CD14-positive monocyte (primary cell): ENCODE measurements around the gene TBC1D22A. TPM values are rescaled to one million over a fixed set of nuclear protein-coding genes. Genes with fewer than 3 reads are reported as not detected.

Source experiments
- DNase-seq, 3 donors: peaks; one replicate each; pipeline ENCODE4 v3.0.0-alpha.2; 2011 to 2022
- H2AFZ ChIP-seq: 2 replicates; pipeline ENCODE4 v1.6.0; 2012; ENCODE audit warnings: mild to moderate bottlenecking, low read depth, low read length, inconsistent platforms; ENCODE audit not compliant: insufficient read depth, poor library complexity, severe bottlenecking
- H3K27ac ChIP-seq, 2 donors: 1 replicate in 1 of 2; 2 replicates in 1 of 2; pipeline ENCODE4 v1.5.1; 2012 to 2013; ENCODE audit warnings: low read length in 2 of 2, control low read depth in 1 of 2, inconsistent platforms in 1 of 2, low read depth in 1 of 2, mild to moderate bottlenecking in 1 of 2
- H3K27me3 ChIP-seq, 2 donors: one replicate each; pipeline versions ENCODE4 v1.6.0 to v1.6.1; 2011 to 2013; ENCODE audit warnings: low read length in 2 of 2; ENCODE audit not compliant: control insufficient read depth in 2 of 2, insufficient read depth in 2 of 2
- H3K36me3 ChIP-seq, 2 donors: replicated peaks in 1 of 2; 1 replicate in 1 of 2; 2 replicates in 1 of 2; pipeline versions ENCODE4 v1.5.1 to v1.6.1; 2012 to 2013; ENCODE audit warnings: low read length in 2 of 2, control low read depth in 1 of 2, inconsistent platforms in 1 of 2, mild to moderate bottlenecking in 1 of 2; ENCODE audit not compliant: insufficient read depth in 2 of 2, control insufficient read depth in 1 of 2
- H3K4me1 ChIP-seq, 2 donors: 1 replicate in 1 of 2; 2 replicates in 1 of 2; pipeline versions ENCODE4 v1.5.1 to v1.6.1; 2012 to 2013; ENCODE audit warnings: low read length in 2 of 2, control low read depth in 1 of 2, inconsistent platforms in 1 of 2, mild to moderate bottlenecking in 1 of 2, moderate library complexity in 1 of 2; ENCODE audit not compliant: insufficient read depth in 2 of 2, control insufficient read depth in 1 of 2
- H3K4me2 ChIP-seq: replicated peaks from 2 replicates; pipeline ENCODE3; 2012; ENCODE audit warnings: low read length, moderate library complexity, mild to moderate bottlenecking; ENCODE audit not compliant: poor library complexity, severe bottlenecking; ENCODE audit errors: extremely low read depth
- H3K4me3 ChIP-seq, 3 experiments: fragments of 200-600 bp in 1 of 3; sonication (generic) in 1 of 3; replicated peaks in 1 of 3; 1 replicate in 2 of 3; 2 replicates in 1 of 3; pipeline ENCODE4 v1.5.1; 2011 to 2013; ENCODE audit warnings: low read length in 3 of 3, mild to moderate bottlenecking in 3 of 3, control low read depth in 2 of 3, low read depth in 2 of 3, inconsistent platforms in 1 of 3, moderate library complexity in 1 of 3
- H3K79me2 ChIP-seq: 2 replicates; pipeline ENCODE4 v1.6.0; 2012; ENCODE audit warnings: mild to moderate bottlenecking, control low read depth, inconsistent platforms, low read length, moderate library complexity; ENCODE audit not compliant: insufficient read depth
- H3K9ac ChIP-seq: 2 replicates; pipeline ENCODE4 v1.6.0; 2017; ENCODE audit warnings: low read length, mild to moderate bottlenecking; ENCODE audit not compliant: insufficient read depth, poor library complexity, severe bottlenecking
- H3K9me3 ChIP-seq, 2 donors: replicated peaks in 1 of 2; 1 replicate in 1 of 2; 2 replicates in 1 of 2; pipeline versions ENCODE4 v1.5.1 to v1.6.1; 2012 to 2013; ENCODE audit warnings: low read length in 2 of 2, control low read depth in 1 of 2; ENCODE audit not compliant: control insufficient read depth in 1 of 2, insufficient read depth in 1 of 2
- H4K20me1 ChIP-seq: 2 replicates; pipeline ENCODE4 v1.6.0; 2012; ENCODE audit warnings: mild to moderate bottlenecking, low read length, control low read depth, moderate library complexity; ENCODE audit not compliant: insufficient read depth
- H3K27ac Mint-ChIP-seq, 7 donors: one replicate each; pipeline ENCODE4 v1.8.0; 2020; ENCODE audit warnings: mild to moderate bottlenecking in 7 of 7, mixed read lengths in 7 of 7, moderate library complexity in 6 of 7, inconsistent platforms in 2 of 7
- H3K27me3 Mint-ChIP-seq, 3 donors: one replicate each; pipeline ENCODE4 v1.8.0; 2021 to 2022; ENCODE audit warnings: low read depth in 3 of 3, mild to moderate bottlenecking in 3 of 3, mixed read lengths in 3 of 3, moderate library complexity in 3 of 3, inconsistent platforms in 1 of 3
- H3K36me3 Mint-ChIP-seq, 2 donors: one replicate each; pipeline ENCODE4 v1.8.0; 2020; ENCODE audit warnings: mixed read lengths in 2 of 2, inconsistent platforms in 1 of 2, mild to moderate bottlenecking in 1 of 2
- H3K4me1 Mint-ChIP-seq: one replicate; pipeline ENCODE4 v1.8.0; 2020; ENCODE audit warnings: mild to moderate bottlenecking, mixed read lengths
- H3K4me3 Mint-ChIP-seq, 2 donors: one replicate each; pipeline ENCODE4 v1.8.0; 2020; ENCODE audit warnings: mild to moderate bottlenecking in 2 of 2, mixed read lengths in 2 of 2, moderate library complexity in 1 of 2
- H3K9me3 Mint-ChIP-seq, 7 donors: one replicate each; pipeline ENCODE4 v1.8.0; 2020 to 2022; ENCODE audit warnings: mixed read lengths in 7 of 7, mild to moderate bottlenecking in 6 of 7, moderate library complexity in 6 of 7, inconsistent platforms in 2 of 7
- CTCF ChIP-seq: fragments of 200-600 bp; IDR thresholded peaks from one replicate; pipeline ENCODE4 v1.8.0; 2022; ENCODE audit warnings: antibody characterized with exemption, mild to moderate bottlenecking
- WGBS: methylation state at CpG from one replicate; pipeline ENCODE4 v1.1.5; 2013; ENCODE audit warnings: missing lambda C conversion rate; ENCODE audit not compliant: insufficient coverage; 5-methylcytosine and 5-hydroxymethylcytosine counted together
- intact Hi-C, 2 donors: fragments of 100-400 bp; cut with micrococcal nuclease; formaldehyde crosslinking; loops; one replicate each; pipeline versions ENCODE4 v1.15.0 to v1.15.1; 2023
- polyA plus RNA-seq, 3 donors: library from polyadenylated mRNA; depleted of rRNA in 1 of 3; unstranded in 2 of 3; stranded (reverse) in 1 of 3; fragments of 300-500 nt in 2 of 3; fragments of >200 nt in 1 of 3; fragmentation: Illumina TruSeq in 2 of 3; gene quantifications; 1 replicate in 2 of 3; 2 replicates in 1 of 3; pipeline ENCODE4 v1.2.3, GENCODE V29; 2012 to 2021

The TBC1D22A gene
- polyA plus RNA-seq, 3 donors, result 25.9 to 36.2 (median 29.5) TPM

DNA sequence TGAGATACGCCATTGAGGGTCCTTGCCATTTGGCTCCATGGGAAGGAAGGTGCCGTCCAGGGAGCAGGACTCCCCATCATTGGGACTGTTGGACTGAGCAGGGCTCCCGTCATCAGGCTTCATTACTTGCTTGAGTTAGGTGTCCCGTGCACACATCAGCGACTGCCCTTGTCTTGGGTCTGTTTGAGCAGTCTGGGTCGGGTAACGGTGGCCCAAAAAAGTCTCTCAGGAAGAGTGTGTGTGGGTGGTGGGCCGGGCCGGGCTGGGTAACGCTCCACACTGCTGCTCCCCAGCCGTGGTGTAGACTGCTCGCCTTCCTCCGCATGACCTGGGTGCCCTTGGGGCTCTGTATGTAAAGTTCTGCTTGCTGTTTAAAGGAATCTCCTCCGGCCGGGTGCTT, 293.5 kb downstream of the TBC1D22A start:
- Histone ChIP-seq H2AFZ (no peak overlapping the region), H3K27me3 (no peaks in the 10 kb centered on the region), H4K20me1 (peaks cover 64% of the 10 kb centered on the region), H3K4me1 (no peaks in the 10 kb centered on the region), H3K36me3 (peaks cover 22 to 52% of the 10 kb centered on the region in 2 donors), H3K9me3 (no peaks in the 10 kb centered on the region), H3K4me3 (no peak overlapping the region), H3K27ac (no peak overlapping the region), H3K79me2 (no peaks in the 10 kb centered on the region), H3K4me2 (no peak overlapping the region), H3K9ac (no peak overlapping the region)
- H3K27me3 Mint-ChIP-seq, result peaks cover 0 to 6% (median 2%) of the 10 kb centered on the region in 3 donors
- no peak overlapping the region for H3K4me3 Mint-ChIP-seq
- H3K9me3 Mint-ChIP-seq, result no peaks in the 10 kb centered on the region
- 93% methylated on average over 14 of the region's 15 CpGs for WGBS
- no peak overlapping the region for H3K27ac Mint-ChIP-seq
- DNase-seq, result no peak
- intact Hi-C loops, result no loop called here
- TF ChIP-seq CTCF, result no peak
- H3K36me3 Mint-ChIP-seq, result peaks cover 54 to 63% of the 10 kb centered on the region in 2 donors
- peaks cover 8% of the 10 kb centered on the region for H3K4me1 Mint-ChIP-seq

DNA sequence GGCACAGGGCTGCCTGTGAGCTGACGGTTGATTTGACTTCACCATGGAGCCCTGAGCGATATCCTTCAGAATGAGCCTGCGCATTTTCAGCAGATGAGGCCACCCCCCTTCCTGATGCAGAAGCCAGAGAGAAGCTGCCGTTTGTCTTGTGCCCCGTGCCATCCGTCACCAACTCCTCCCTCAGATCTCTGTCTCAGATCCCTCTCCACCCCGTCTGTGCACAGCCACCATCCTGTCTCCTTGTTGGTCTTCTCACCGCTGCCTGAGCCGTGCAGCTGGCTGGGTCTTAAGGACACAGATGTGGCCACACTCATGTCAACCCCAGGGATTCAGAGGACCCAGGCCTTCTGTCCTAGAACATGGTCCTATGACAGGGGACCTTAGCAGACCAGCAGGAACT, 293.9 kb downstream of the TBC1D22A start:
- peaks cover 59% of the 10 kb centered on the region for H4K20me1 ChIP-seq
- Mint-ChIP-seq H3K4me3 (no peak overlapping the region), H3K9me3 (no peaks in the 10 kb centered on the region), H3K27me3 (peaks cover 0 to 6% (median 2%) of the 10 kb centered on the region in 3 donors), H3K27ac (peak overlapping the region in 3 of 7 donors; percentile 13 to 66 (median 35)), H3K4me1 (peaks cover 8% of the 10 kb centered on the region), H3K36me3 (peaks cover 58 to 67% of the 10 kb centered on the region in 2 donors)
- H3K4me3 ChIP-seq, result no peak overlapping the region
- no peaks in the 10 kb centered on the region for H3K79me2 ChIP-seq
- H2AFZ ChIP-seq, result no peak overlapping the region
- no peak overlapping the region for H3K9ac ChIP-seq
- TF ChIP-seq CTCF, result no peak
- no peaks in the 10 kb centered on the region for H3K27me3 ChIP-seq
- intact Hi-C loops, result no loop called here
- WGBS, result 93% methylated on average over 9 of the region's 9 CpGs
- no peak overlapping the region for H3K27ac ChIP-seq
- H3K4me2 ChIP-seq, result no peak overlapping the region
- no peaks in the 10 kb centered on the region for H3K4me1 ChIP-seq
- peaks cover 26 to 56% of the 10 kb centered on the region in 2 donors for H3K36me3 ChIP-seq
- no peak for DNase-seq
- no peaks in the 10 kb centered on the region for H3K9me3 ChIP-seq
